GM18868 (cell line): ENCODE data around the gene EPN1.
A peak's percentile ranks its signal among the peaks of the same experiment; 100 is the strongest.

Experiments used
- ATAC-seq: cut with Tn5 transposase; IDR thresholded peaks from one replicate; pipeline ENCODE4 v1.9.1; 2021; ENCODE audit warnings: mild to moderate bottlenecking, moderate library complexity; ENCODE audit not compliant: unreplicated experiment

The EPN1 gene

GRCh38 chr19:55646889-55647731 lies 27.9 kb upstream of the EPN1 start:
- no peak for ATAC-seq

GRCh38 chr19:55647732-55648584 lies 27.1 kb upstream of the EPN1 start, which contains the start of gene CCDC106:
TSS of gene CCDC106 (plus strand) at chr19:55648212. CDS start at chr19:55649047, 835 bp downstream.
- no peak for ATAC-seq

- ATAC-seq = no peak
Observed at GRCh38 chr19:55648585-55649267, 26.3 kb upstream of the EPN1 start.

- no peak for ATAC-seq
Observed at GRCh38 chr19:55649268-55650125, 25.5 kb upstream of the EPN1 start.

GRCh38 chr19:55650126-55650557 lies 24.9 kb upstream of the EPN1 start:
- no peak for ATAC-seq

GRCh38 chr19:55650602-55651230 lies 24.3 kb upstream of the EPN1 start:
- ATAC-seq = no peak

- no peak for ATAC-seq
Observed at GRCh38 chr19:55651236-55651635, 23.8 kb upstream of the EPN1 start.

- no peak for ATAC-seq
Observed at GRCh38 chr19:55652311-55653128, 22.5 kb upstream of the EPN1 start.

- peak; percentile 42 for ATAC-seq
Observed at GRCh38 chr19:55653651-55654322, 21.2 kb upstream of the EPN1 start.

GRCh38 chr19:55654323-55654867 lies 20.6 kb upstream of the EPN1 start:
- peak; percentile 50 for ATAC-seq

GRCh38 chr19:55654868-55655647 lies 20.0 kb upstream of the EPN1 start, which contains the start of gene U2AF2:
TSS of gene U2AF2 (plus strand) at chr19:55655035. CDS start at chr19:55655105, 70 bp downstream.
- ATAC-seq = peak; percentile 36

- no peak for ATAC-seq
Observed at GRCh38 chr19:55655648-55656040, 19.4 kb upstream of the EPN1 start.

GRCh38 chr19:55656552-55656951 lies 18.5 kb upstream of the EPN1 start:
- ATAC-seq = no peak

- ATAC-seq = no peak
Observed at GRCh38 chr19:55656988-55657747, 17.9 kb upstream of the EPN1 start.

GRCh38 chr19:55658846-55659459 lies 16.1 kb upstream of the EPN1 start:
- no peak for ATAC-seq

GRCh38 chr19:55659822-55660221 lies 15.2 kb upstream of the EPN1 start:
- no peak for ATAC-seq
